Measurements from ENCODE around the gene ROBO1. TPM values are rescaled to one million over a fixed set of nuclear protein-coding genes. Genes with fewer than 3 reads are reported as not detected.

Gene ROBO1
- total and polyA plus RNA-seq, 2 of the 8 experiments (the other 6 are each of a cell fraction or from before 2014, with no cell fraction given): 51.4 to 91.0 TPM

- no peak overlapping the region for H3K56ac ChIP-seq (replicated peaks; ENCODE audit: insufficient read length, low read depth, low read length)
- H3K14ac ChIP-seq (ENCODE audit: insufficient read length): no peak overlapping the region
- H2BK12ac ChIP-seq (ENCODE audit: low read depth, low read length): no peak overlapping the region
- CTCF ChIA-PET (ENCODE audit: partially characterized antibody): interaction anchor here (1.2 to 3.7 kb wide), 3 partner anchors 21 to 359 kb away, joined by 4 to 14 read pairs (median 5); no protein-coding TSS in a partner anchor
- no peak overlapping the region for H3K9ac ChIP-seq (replicated peaks in 1 of 4; ENCODE audit: extremely low read depth in 1 of 4, low read depth in 3 of 4, low read length in 3 of 4)
- peaks cover 6 to 7% of the 10 kb centered on the region in 2 experiments for H4K20me1 ChIP-seq (replicated peaks in 1 of 2; ENCODE audit: control insufficient read depth in 1 of 2, insufficient read depth in 2 of 2, low read length in 2 of 2)
- peaks cover 0 to 1% (median 0%) of the 10 kb centered on the region in 4 experiments; a peak in 1 of 7 replicates for H3K27me3 ChIP-seq (replicated peaks in 1 of 4; ENCODE audit: control insufficient read depth in 3 of 4, extremely low read depth in 1 of 4, insufficient read depth in 3 of 4, low read length in 3 of 4)
- no peak for DNase-seq (ENCODE audit: low read depth in 1 of 2, low spot score in 2 of 2)
- H3K4ac ChIP-seq (replicated peaks; ENCODE audit: insufficient read length, low read depth, low read length): no peak overlapping the region
- H2AK5ac ChIP-seq (ENCODE audit: low read depth, low read length): no peak overlapping the region
- H2AFZ ChIP-seq (ENCODE audit: low read length): no peak overlapping the region
- no peaks in the 10 kb centered on the region for H3K9me3 ChIP-seq (ENCODE audit: insufficient read depth in 2 of 2, low read depth in 1 of 2, low read length in 1 of 2)
- H3K36me3 ChIP-seq (ENCODE audit: control insufficient read depth in 2 of 4, insufficient read depth in 4 of 4, low read length in 3 of 4): no peaks in the 10 kb centered on the region
- no peak overlapping the region for H3K4me2 ChIP-seq (ENCODE audit: insufficient read depth in 1 of 2, low read depth in 2 of 2, low read length in 2 of 2)
- H2BK20ac ChIP-seq (ENCODE audit: low read length): no peak overlapping the region
- peaks cover 7 to 94% of the 10 kb centered on the region in 2 experiments; a peak in 3 of 4 replicates for H3K79me2 ChIP-seq (ENCODE audit: control insufficient read depth in 1 of 2, insufficient read depth in 2 of 2, low read length in 2 of 2)
- H3K18ac ChIP-seq (ENCODE audit: extremely low read depth, low read length): no peak overlapping the region
- no peak overlapping the region for H3K23ac ChIP-seq (ENCODE audit: insufficient read length)
- H4K91ac ChIP-seq (replicated peaks; ENCODE audit: insufficient read length, low read length): no peak overlapping the region
- no peak overlapping the region for H3K27ac ChIP-seq (ENCODE audit: low read depth, low read length)
- peaks cover 0 to 11% (median 8%) of the 10 kb centered on the region in 4 experiments; a peak in 5 of 7 replicates for H3K4me1 ChIP-seq (replicated peaks in 1 of 4; ENCODE audit: control insufficient read depth in 3 of 4, insufficient read depth in 4 of 4, low read length in 3 of 4)
- H2BK15ac ChIP-seq (ENCODE audit: low read length): no peak overlapping the region
- no peaks in the 10 kb centered on the region for H3K23me2 ChIP-seq (ENCODE audit: low read depth, low read length)
- H3K4me3 ChIP-seq (ENCODE audit: extremely low read depth in 1 of 4, insufficient read depth in 2 of 4, low read depth in 3 of 4, low read length in 4 of 4): no peak overlapping the region
- no peak overlapping the region for H2BK5ac ChIP-seq (ENCODE audit: low read depth, low read length)
- H3K79me1 ChIP-seq (ENCODE audit: low read depth, low read length): no peaks in the 10 kb centered on the region; the same call in 1 of the 2 replicates
- no peak overlapping the region for H4K5ac ChIP-seq (ENCODE audit: insufficient read length, low read depth, low read length)
- H4K8ac ChIP-seq (ENCODE audit: extremely low read depth, insufficient read depth, low read length): no peak overlapping the region
- no peak overlapping the region for H2BK120ac ChIP-seq (replicated peaks; ENCODE audit: low read depth, low read length)
- POLR2A ChIA-PET (ENCODE audit: partially characterized antibody): no interaction called here
- no peak for FAIRE-seq
- TF ChIP-seq SP2 (IDR thresholded peaks at IDR 0.05; ENCODE audit: low read length) (no peak), EGR1 (IDR thresholded peaks at IDR 0.05; ENCODE audit: borderline replicate concordance, low read depth, low read length) (no peak), GABPA (IDR thresholded peaks at IDR 0.05; ENCODE audit: borderline replicate concordance, insufficient read depth, low read length) (no peak), KDM5A (IDR thresholded peaks at IDR 0.05; ENCODE audit: low read length) (no peak), E2F6 (IDR thresholded peaks at IDR 0.05) (no peak), SAP30 (IDR thresholded peaks at IDR 0.05; ENCODE audit: insufficient read depth, insufficient replicate concordance, low read length) (no peak), HDAC2 (IDR thresholded peaks at IDR 0.05; ENCODE audit: borderline replicate concordance in 1 of 2, low read depth in 2 of 2, low read length in 2 of 2) (no peak), CEBPB (IDR thresholded peaks at IDR 0.05; ENCODE audit: low read depth, low read length) (no peak), ATF2 (IDR thresholded peaks at IDR 0.05; ENCODE audit: low read length) (no peak), USF2 (IDR thresholded peaks at IDR 0.05; ENCODE audit: low read length) (no peak), CBX5 (IDR thresholded peaks at IDR 0.05; ENCODE audit: low read depth, low read length) (no peak)
Measured at GRCh38 chr3:79009861-79010260, 757.9 kb downstream of the ROBO1 start.
